Colonic mucosa (tissue), 4 donors: ENCODE results near the gene TMEM38B. TPM values are rescaled to one million over a fixed set of nuclear protein-coding genes. Genes with fewer than 3 reads are reported as not detected.

Experiments
- DNase-seq: peaks from one replicate; pipeline ENCODE4 v3.0.0-alpha.2; 2020
- H3K27ac ChIP-seq: fragments of 200-600 bp; one replicate; pipeline ENCODE4 v1.8.0; 2021
- H3K27me3 ChIP-seq: fragments of 200-600 bp; one replicate; pipeline ENCODE4 v1.8.0; 2021
- H3K36me3 ChIP-seq: fragments of 200-600 bp; one replicate; pipeline ENCODE4 v1.8.0; 2021
- H3K4me1 ChIP-seq: fragments of 200-600 bp; one replicate; pipeline ENCODE4 v1.8.0; 2021; ENCODE audit warnings: mild to moderate bottlenecking
- H3K4me3 ChIP-seq: fragments of 200-600 bp; one replicate; pipeline ENCODE4 v1.8.0; 2021
- H3K9ac ChIP-seq, 2 donors: one replicate each; pipeline ENCODE4 v1.7.0; 2013; ENCODE audit warnings: control low read depth in 2 of 2, low read depth in 2 of 2, low read length in 2 of 2
- H3K9me3 ChIP-seq: fragments of 200-600 bp; one replicate; pipeline ENCODE4 v1.8.0; 2021
- intact Hi-C: fragments of 100-400 bp; cut with DNase I; formaldehyde crosslinking; loops from one replicate; pipeline ENCODE4 v1.14.1; 2022
- total RNA-seq, 2 donors: library from RNA; stranded (reverse); fragmentation: NEBNext Ultra II Directional in 1 of 2; extraction: Animal tissue kit (Norgen Biotek cat#: 25700) in 1 of 2; gene quantifications; one replicate each; pipeline ENCODE4 v1.2.1, GENCODE V29; 2021
- TF ChIP-seq, protein P1 (sequence below): fragments of 200-600 bp; IDR thresholded peaks from one replicate; pipeline ENCODE4 v1.8.0; 2022; ENCODE audit warnings: antibody characterized with exemption, mild to moderate bottlenecking
- donor health status: healthy.
- donor health status: DM: no; HTN: no; CAD: no.
- donor health status: DM: no; HTN: no; CAD: no.

TMEM38B gene
- total RNA-seq, 2 donors from 2014 or later: 28.5 to 38.2 TPM

- H3K27ac ChIP-seq: no peak overlapping the region
Observed at GRCh38 chr9:105656131-105656921, 38.0 kb upstream of the TMEM38B start.

DNA sequence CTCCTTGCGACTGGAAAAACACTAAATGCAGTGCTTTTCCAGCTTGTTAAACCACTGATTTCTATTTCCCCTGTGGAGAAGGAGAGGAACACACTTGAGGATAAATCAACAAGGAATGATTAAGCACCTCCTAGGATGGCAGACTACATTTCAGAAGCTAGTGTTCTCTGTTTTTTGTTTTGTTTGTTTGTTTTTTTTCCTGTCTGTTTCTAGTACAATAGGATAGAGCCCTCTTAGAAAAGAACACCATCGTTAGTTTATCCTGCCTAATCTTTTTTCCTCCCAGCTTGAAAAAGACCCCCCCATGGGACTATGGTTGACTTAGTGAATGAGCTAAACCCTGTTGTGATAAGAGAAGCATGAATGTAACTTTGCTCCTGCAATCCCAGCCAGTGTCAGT is 36.0 kb upstream of the TMEM38B start:
- TF ChIP-seq, protein P1, sequence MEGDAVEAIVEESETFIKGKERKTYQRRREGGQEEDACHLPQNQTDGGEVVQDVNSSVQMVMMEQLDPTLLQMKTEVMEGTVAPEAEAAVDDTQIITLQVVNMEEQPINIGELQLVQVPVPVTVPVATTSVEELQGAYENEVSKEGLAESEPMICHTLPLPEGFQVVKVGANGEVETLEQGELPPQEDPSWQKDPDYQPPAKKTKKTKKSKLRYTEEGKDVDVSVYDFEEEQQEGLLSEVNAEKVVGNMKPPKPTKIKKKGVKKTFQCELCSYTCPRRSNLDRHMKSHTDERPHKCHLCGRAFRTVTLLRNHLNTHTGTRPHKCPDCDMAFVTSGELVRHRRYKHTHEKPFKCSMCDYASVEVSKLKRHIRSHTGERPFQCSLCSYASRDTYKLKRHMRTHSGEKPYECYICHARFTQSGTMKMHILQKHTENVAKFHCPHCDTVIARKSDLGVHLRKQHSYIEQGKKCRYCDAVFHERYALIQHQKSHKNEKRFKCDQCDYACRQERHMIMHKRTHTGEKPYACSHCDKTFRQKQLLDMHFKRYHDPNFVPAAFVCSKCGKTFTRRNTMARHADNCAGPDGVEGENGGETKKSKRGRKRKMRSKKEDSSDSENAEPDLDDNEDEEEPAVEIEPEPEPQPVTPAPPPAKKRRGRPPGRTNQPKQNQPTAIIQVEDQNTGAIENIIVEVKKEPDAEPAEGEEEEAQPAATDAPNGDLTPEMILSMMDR: no peak
- Histone ChIP-seq H3K27me3 (peaks cover 15% of the 10 kb centered on the region), H3K27ac (no peak overlapping the region), H3K9ac (no peak overlapping the region), H3K4me1 (no peaks in the 10 kb centered on the region), H3K9me3 (no peaks in the 10 kb centered on the region), H3K36me3 (no peaks in the 10 kb centered on the region), H3K4me3 (no peak overlapping the region)
- intact Hi-C loops: loop anchor here (5.0 kb wide), 1 partner anchor 59 kb away; no protein-coding TSS in a partner anchor
- no peak for DNase-seq

More at GRCh38 chr9:105656131-105656921, 38.0 kb upstream of the TMEM38B start:
- Histone ChIP-seq H3K4me1 (no peaks in the 10 kb centered on the region), H3K9ac (peak overlapping the region in 1 of 2 donors; percentile 13), H3K4me3 (peak overlapping the region; percentile 56), H3K27me3 (peaks cover 15% of the 10 kb centered on the region), H3K36me3 (no peaks in the 10 kb centered on the region), H3K9me3 (no peaks in the 10 kb centered on the region)
- intact Hi-C loops: loop anchor here (5.0 kb wide), 1 partner anchor 61 kb away; no protein-coding TSS in a partner anchor
- peak; percentile 41 for DNase-seq
- TF ChIP-seq, protein P1: peak; percentile 35

DNA sequence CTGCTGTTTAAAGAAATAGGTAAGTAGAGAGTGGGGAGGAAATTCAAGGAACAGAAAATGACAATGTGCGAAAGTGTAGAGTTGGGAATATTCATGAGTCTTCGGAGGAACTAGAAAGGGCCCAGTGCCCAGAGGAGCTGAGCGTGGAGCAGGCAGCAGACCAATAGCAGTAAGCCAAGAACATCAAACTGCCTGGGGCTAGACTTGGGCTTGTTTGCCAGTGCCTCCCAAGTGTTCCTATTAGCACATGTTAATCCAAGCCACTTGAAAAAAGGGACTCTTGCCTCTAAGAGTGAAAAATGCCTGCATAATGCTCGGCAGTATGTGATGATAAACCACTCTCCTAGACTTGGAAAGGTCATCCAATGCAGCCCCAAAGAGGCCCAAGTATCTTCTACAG is 33.3 kb upstream of the TMEM38B start:
- TF ChIP-seq, protein P1: no peak
- Histone ChIP-seq H3K36me3 (no peaks in the 10 kb centered on the region), H3K9me3 (no peaks in the 10 kb centered on the region), H3K9ac (no peak overlapping the region), H3K27me3 (peaks cover 13% of the 10 kb centered on the region), H3K27ac (no peak overlapping the region), H3K4me1 (no peaks in the 10 kb centered on the region), H3K4me3 (no peak overlapping the region)
- no peak for DNase-seq
- intact Hi-C loops: no loop called here

- no peak for DNase-seq
- no peak within 1 kb of the TSS for H3K9ac ChIP-seq
- no peaks in the 10 kb centered on the region for H3K36me3 ChIP-seq
- H3K9me3 ChIP-seq: no peaks in the 10 kb centered on the region
- H3K4me3 ChIP-seq: no peak within 1 kb of the TSS
- intact Hi-C loops: no loop called here
- no peaks in the 10 kb centered on the region for H3K4me1 ChIP-seq
- TF ChIP-seq, protein P1: no peak
- H3K27me3 ChIP-seq: no peaks in the 10 kb centered on the region
- H3K27ac ChIP-seq: no peak within 1 kb of the TSS
Observed at GRCh38 chr9:105662184-105663104, 31.9 kb upstream of the TMEM38B start, which contains the start of gene TAL2. TSS of gene TAL2 (plus strand) at chr9:105662457. CDS start at chr9:105662497, 40 bp downstream.

DNA sequence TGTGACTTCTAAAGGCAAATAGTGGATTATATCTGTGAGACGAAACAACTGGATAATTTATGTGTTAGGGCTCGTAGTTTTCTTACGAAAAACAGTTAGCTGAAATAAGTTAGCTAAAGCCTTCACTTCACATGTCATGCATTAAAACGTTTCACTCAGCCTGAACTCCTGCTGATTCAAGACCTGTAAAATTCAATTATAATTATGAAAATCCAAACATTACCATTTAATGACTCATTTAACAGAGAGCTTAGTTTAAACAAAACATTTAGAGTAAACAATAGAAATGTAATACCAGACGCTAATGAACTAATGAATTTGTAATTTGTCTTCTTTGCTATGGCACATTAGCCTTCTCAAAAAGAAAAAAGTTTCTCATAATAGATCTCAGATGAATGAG is 30.4 kb upstream of the TMEM38B start:
- Histone ChIP-seq H3K4me3 (no peak overlapping the region), H3K4me1 (no peaks in the 10 kb centered on the region), H3K36me3 (no peaks in the 10 kb centered on the region), H3K27ac (no peak overlapping the region), H3K9me3 (no peaks in the 10 kb centered on the region), H3K9ac (no peak overlapping the region), H3K27me3 (no peaks in the 10 kb centered on the region)
- intact Hi-C loops: no loop called here
- DNase-seq: no peak
- TF ChIP-seq, protein P1: no peak
